Measurements from ENCODE around the gene IL1F10. TPM values are rescaled to one million over a fixed set of nuclear protein-coding genes. Genes with fewer than 3 reads are reported as not detected.

Gene IL1F10
- total and polyA plus RNA-seq, 2 of the 13 experiments (the other 11 are each of a cell fraction or from before 2014, with no cell fraction given) = not detected

- no peak for TF ChIP-seq ZBED4 (CRISPR knock-in tag; IDR thresholded peaks at IDR 0.05; ENCODE audit: borderline replicate concordance)
- TF ChIP-seq ZNF329 (CRISPR knock-in tag; IDR thresholded peaks at IDR 0.05; ENCODE audit: low read depth) = no peak
- TF ChIP-seq KAT8 (CRISPR knock-in tag; IDR thresholded peaks at IDR 0.05) = no peak
- TF ChIP-seq FOXP4 (CRISPR knock-in tag; IDR thresholded peaks at IDR 0.05) = no peak
- no peak for TF ChIP-seq STAT6 (CRISPR knock-in tag; IDR thresholded peaks at IDR 0.05; ENCODE audit: borderline replicate concordance)
- TF ChIP-seq BCLAF1 (IDR thresholded peaks at IDR 0.05) = no peak
- 0 out of 2 replicates have a peak, but pooled peaks have one; percentile 32 for TF ChIP-seq ELF4 (CRISPR knock-in tag; IDR thresholded peaks at IDR 0.05; ENCODE audit: borderline replicate concordance)
Measured at GRCh38 chr2:113084249-113085000, 16.7 kb downstream of the IL1F10 start (continued).

Data from HepG2 (cell line).